HL-60 (cell line): ENCODE measurements around the gene FN3K.
"Not testable (repeated sequence)": the region's sequence is repeated elsewhere in the genome, so short reads cannot be mapped to it uniquely, and the experiment has no call there.

ENCODE experiments used
- DNase-seq, 2 experiments: peaks; one replicate each; pipeline ENCODE4 v3.0.0-alpha.2; 2010 to 2020; ENCODE audit warnings: low read depth in 1 of 2, low spot score in 1 of 2
- H3K27ac ChIP-seq: fragments of 250-450 bp; sonication (Bioruptor Pico); replicated peaks from 2 replicates; pipeline ENCODE4 v1.5.1; 2020; ENCODE audit warnings: mild to moderate bottlenecking, moderate library complexity
- H3K27me3 ChIP-seq: fragments of 250-450 bp; sonication (Bioruptor Pico); 2 replicates; pipeline ENCODE4 v1.5.1; 2021; ENCODE audit warnings: mild to moderate bottlenecking, moderate library complexity; ENCODE audit not compliant: insufficient read depth, poor library complexity, severe bottlenecking
- H3K4me3 ChIP-seq: replicated peaks from 2 replicates; pipeline ENCODE4 v1.5.1; 2011; ENCODE audit warnings: mild to moderate bottlenecking, control low read depth, low read length; ENCODE audit not compliant: insufficient read depth
- GABPA ChIP-seq: IDR thresholded peaks from 2 replicates; pipeline ENCODE4 v1.6.1; 2012; ENCODE audit warnings: low read depth
- POLR2AphosphoS5 ChIP-seq: IDR thresholded peaks from 2 replicates; pipeline ENCODE4 v1.6.1; 2012; ENCODE audit warnings: low read depth
- SPI1 ChIP-seq: IDR thresholded peaks from 2 replicates; pipeline ENCODE4 v1.6.1; 2012; ENCODE audit warnings: low read depth, mild to moderate bottlenecking, borderline replicate concordance
- TF ChIP-seq, protein P1 (sequence below): IDR thresholded peaks from one replicate; pipeline ENCODE4 v1.5.1; 2011; ENCODE audit warnings: low read length, control low read depth, inconsistent platforms; ENCODE audit not compliant: insufficient read depth
- TF ChIP-seq, protein P2 (sequence below): IDR thresholded peaks from 2 replicates; pipeline ENCODE4 v1.6.1; 2012; ENCODE audit warnings: low read depth; ENCODE audit not compliant: insufficient replicate concordance

The FN3K gene

DNA sequence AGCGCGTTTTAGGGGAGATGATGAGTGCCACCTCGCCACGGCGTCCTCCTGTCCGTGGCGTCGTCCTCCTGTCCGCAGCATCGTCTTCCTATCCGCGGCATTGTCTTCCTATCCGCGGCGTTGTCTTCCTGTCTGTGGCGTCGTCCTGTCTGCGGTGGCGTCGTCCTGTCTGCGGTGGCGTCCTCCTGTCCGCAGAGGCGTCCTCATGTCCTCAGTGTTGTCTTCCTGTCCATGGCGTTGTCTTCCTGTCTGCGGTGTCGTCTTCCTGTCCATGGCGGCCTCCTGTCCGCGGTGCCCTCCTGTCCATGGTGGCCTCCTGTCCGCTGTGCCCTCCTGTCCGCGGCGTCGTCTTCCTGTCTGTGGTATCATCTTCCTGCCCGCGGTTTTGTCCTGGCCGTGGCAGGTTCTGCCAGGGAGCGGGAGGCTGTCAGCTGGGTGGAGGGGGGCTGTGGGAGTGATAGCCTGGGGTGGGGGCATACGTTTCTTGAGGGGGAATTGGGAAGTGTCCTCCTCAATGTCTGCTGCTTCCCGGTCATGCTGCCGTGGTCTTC is 47.3 kb downstream of the FN3K start:
- no peak for DNase-seq
- TF ChIP-seq, protein P1, sequence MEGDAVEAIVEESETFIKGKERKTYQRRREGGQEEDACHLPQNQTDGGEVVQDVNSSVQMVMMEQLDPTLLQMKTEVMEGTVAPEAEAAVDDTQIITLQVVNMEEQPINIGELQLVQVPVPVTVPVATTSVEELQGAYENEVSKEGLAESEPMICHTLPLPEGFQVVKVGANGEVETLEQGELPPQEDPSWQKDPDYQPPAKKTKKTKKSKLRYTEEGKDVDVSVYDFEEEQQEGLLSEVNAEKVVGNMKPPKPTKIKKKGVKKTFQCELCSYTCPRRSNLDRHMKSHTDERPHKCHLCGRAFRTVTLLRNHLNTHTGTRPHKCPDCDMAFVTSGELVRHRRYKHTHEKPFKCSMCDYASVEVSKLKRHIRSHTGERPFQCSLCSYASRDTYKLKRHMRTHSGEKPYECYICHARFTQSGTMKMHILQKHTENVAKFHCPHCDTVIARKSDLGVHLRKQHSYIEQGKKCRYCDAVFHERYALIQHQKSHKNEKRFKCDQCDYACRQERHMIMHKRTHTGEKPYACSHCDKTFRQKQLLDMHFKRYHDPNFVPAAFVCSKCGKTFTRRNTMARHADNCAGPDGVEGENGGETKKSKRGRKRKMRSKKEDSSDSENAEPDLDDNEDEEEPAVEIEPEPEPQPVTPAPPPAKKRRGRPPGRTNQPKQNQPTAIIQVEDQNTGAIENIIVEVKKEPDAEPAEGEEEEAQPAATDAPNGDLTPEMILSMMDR = no peak
- TF ChIP-seq, protein P2, sequence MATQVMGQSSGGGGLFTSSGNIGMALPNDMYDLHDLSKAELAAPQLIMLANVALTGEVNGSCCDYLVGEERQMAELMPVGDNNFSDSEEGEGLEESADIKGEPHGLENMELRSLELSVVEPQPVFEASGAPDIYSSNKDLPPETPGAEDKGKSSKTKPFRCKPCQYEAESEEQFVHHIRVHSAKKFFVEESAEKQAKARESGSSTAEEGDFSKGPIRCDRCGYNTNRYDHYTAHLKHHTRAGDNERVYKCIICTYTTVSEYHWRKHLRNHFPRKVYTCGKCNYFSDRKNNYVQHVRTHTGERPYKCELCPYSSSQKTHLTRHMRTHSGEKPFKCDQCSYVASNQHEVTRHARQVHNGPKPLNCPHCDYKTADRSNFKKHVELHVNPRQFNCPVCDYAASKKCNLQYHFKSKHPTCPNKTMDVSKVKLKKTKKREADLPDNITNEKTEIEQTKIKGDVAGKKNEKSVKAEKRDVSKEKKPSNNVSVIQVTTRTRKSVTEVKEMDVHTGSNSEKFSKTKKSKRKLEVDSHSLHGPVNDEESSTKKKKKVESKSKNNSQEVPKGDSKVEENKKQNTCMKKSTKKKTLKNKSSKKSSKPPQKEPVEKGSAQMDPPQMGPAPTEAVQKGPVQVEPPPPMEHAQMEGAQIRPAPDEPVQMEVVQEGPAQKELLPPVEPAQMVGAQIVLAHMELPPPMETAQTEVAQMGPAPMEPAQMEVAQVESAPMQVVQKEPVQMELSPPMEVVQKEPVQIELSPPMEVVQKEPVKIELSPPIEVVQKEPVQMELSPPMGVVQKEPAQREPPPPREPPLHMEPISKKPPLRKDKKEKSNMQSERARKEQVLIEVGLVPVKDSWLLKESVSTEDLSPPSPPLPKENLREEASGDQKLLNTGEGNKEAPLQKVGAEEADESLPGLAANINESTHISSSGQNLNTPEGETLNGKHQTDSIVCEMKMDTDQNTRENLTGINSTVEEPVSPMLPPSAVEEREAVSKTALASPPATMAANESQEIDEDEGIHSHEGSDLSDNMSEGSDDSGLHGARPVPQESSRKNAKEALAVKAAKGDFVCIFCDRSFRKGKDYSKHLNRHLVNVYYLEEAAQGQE = no peak
- TF ChIP-seq POLR2AphosphoS5 (no peak), GABPA (no peak), SPI1 (no peak)

DNA sequence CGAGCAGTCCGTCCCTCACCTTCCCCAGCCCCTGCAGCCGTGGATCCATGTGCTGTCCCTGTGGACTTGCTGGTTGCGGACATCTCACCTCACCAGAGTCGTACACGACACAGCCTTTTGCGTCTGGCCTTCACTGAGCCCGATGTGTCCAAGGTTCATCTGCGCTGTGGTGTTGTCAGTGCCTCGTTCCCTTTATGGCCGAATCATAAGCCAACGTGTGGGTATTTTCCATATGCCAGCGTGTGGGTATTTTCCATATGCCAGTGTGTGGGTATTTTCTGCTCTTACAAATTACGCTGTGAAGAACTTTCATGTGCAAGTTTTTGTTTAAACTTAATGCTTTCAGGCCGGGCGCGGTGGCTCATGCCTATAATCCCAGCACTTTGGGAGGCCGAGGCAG is 48.1 kb downstream of the FN3K start:
- DNase-seq = no peak
- no peak overlapping the region for H3K27ac ChIP-seq
- TF ChIP-seq POLR2AphosphoS5 (no peak), SPI1 (no peak), GABPA (no peak)
- TF ChIP-seq, protein P1 = no peak
- TF ChIP-seq, protein P2 = no peak
- no peak overlapping the region for H3K4me3 ChIP-seq
- H3K27me3 ChIP-seq = no peaks in the 10 kb centered on the region

More for the DNA sequence above, 47.3 kb downstream of the FN3K start:
- Histone ChIP-seq H3K27me3 (no peaks in the 10 kb centered on the region), H3K4me3 (no peak overlapping the region), H3K27ac (no peak overlapping the region)

DNA sequence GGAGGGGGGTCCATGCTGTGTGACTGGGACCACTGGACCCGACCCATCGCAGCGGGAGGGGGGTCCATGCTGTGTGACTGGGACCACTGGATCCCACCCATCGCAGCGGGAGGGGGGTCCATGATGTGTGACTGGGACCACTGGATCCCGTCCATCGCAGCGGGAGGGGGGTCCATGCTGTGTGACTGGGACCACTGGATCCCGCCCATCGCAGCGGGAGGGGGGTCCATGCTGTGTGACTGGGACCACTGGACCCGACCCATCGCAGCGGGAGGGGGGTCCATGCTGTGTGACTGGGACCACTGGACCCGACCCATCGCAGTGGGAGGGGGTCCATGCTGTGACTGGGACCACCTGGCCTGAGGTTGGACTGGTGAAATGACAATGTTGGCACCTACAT is 50.2 kb downstream of the FN3K start:
- not testable (repeated sequence) for H3K4me3 ChIP-seq, H3K27ac ChIP-seq, H3K27me3 ChIP-seq, DNase-seq

DNA sequence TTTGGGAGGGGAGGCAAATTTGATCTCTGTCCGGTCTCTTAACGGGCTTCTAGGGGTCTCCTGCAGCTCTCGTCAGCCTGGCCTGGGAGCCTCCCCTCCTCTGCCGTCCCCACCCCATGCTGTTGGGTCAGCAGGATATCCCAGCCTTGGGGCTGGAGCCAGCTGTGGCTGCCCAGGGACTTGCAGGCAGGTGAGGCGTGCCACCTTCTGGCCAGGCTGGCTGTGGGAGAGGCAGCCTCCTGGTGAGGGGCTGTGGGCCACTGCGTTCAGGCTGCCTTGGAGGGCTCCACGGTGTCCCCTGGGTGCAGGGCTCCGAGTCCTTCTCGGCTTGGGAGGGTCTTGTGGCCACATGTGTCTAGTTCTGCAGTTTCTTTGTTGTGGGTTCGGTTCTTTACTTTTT is 51.0 kb downstream of the FN3K start:
- Histone ChIP-seq H3K4me3 (no peak overlapping the region), H3K27ac (no peak overlapping the region), H3K27me3 (no peaks in the 10 kb centered on the region)
- TF ChIP-seq POLR2AphosphoS5 (no peak), GABPA (no peak), SPI1 (no peak)
- TF ChIP-seq, protein P1 = no peak
- TF ChIP-seq, protein P2 = no peak
- no peak for DNase-seq
